ENCODE results near the gene NSG1.

NSG1 gene

DNA sequence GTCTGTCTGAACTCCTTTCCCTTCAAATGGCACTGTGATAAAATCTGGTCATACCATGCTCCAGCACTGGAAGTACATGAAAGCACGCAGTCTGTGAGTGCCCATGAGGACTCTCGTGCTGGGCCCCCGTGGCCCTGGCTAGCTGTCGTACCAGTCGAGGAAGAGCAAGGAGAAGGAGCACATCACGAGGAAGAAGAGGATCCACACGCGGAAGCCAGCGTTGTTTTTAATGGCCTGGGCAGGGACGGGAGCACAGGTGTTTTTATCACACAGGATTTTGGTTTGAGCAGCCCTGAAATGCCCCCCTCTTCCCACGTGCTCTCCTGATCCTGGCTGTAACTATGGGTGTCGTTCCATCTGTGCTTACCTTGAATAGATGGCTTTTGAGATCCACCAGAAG, 33.0 kb downstream of the NSG1 start:
- no peak for TF ChIP-seq SIN3A (IDR thresholded peaks at IDR 0.05; ENCODE audit: borderline replicate concordance, insufficient read depth, low read length)
- TF ChIP-seq FOXP2 (optimal IDR thresholded peaks at IDR 0.05; ENCODE audit: borderline replicate concordance, extremely low read depth, extremely low read length, insufficient read depth): no peak
- TF ChIP-seq POLR2AphosphoS5 (IDR thresholded peaks at IDR 0.05; ENCODE audit: low read depth, low read length): no peak
- TF ChIP-seq, protein P1, sequence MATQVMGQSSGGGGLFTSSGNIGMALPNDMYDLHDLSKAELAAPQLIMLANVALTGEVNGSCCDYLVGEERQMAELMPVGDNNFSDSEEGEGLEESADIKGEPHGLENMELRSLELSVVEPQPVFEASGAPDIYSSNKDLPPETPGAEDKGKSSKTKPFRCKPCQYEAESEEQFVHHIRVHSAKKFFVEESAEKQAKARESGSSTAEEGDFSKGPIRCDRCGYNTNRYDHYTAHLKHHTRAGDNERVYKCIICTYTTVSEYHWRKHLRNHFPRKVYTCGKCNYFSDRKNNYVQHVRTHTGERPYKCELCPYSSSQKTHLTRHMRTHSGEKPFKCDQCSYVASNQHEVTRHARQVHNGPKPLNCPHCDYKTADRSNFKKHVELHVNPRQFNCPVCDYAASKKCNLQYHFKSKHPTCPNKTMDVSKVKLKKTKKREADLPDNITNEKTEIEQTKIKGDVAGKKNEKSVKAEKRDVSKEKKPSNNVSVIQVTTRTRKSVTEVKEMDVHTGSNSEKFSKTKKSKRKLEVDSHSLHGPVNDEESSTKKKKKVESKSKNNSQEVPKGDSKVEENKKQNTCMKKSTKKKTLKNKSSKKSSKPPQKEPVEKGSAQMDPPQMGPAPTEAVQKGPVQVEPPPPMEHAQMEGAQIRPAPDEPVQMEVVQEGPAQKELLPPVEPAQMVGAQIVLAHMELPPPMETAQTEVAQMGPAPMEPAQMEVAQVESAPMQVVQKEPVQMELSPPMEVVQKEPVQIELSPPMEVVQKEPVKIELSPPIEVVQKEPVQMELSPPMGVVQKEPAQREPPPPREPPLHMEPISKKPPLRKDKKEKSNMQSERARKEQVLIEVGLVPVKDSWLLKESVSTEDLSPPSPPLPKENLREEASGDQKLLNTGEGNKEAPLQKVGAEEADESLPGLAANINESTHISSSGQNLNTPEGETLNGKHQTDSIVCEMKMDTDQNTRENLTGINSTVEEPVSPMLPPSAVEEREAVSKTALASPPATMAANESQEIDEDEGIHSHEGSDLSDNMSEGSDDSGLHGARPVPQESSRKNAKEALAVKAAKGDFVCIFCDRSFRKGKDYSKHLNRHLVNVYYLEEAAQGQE (IDR thresholded peaks at IDR 0.05; ENCODE audit: insufficient read depth in 1 of 2, low read depth in 2 of 2, low read length in 2 of 2): no peak
- TF ChIP-seq TAF1 (IDR thresholded peaks at IDR 0.05; ENCODE audit: borderline replicate concordance, insufficient read depth, low read length): no peak

DNA sequence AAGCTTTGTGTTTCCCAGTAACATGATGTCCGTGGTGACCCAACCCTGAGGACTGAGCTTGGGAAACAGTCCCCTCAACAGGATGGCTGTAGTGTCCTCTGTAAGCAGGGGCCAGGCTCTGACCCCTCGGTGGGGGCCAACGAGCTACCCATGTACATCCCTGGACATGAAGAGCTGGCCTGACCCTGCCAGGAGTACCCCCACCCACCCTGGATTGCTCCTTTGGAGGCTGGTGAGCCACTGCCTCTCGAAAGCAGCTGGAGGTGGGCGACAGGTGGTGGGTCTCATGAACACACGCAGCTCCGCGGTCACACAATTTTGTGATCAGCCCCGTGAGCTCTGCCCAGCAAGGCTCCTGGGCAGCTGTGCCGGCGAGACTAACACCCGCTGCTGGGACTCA, 33.5 kb downstream of the NSG1 start:
- TF ChIP-seq, protein P1 (IDR thresholded peaks at IDR 0.05; ENCODE audit: insufficient read depth in 1 of 2, low read depth in 2 of 2, low read length in 2 of 2): no peak
- TF ChIP-seq SIN3A (IDR thresholded peaks at IDR 0.05; ENCODE audit: borderline replicate concordance, insufficient read depth, low read length) (no peak), TAF1 (IDR thresholded peaks at IDR 0.05; ENCODE audit: borderline replicate concordance, insufficient read depth, low read length) (no peak), FOXP2 (optimal IDR thresholded peaks at IDR 0.05; ENCODE audit: borderline replicate concordance, extremely low read depth, extremely low read length, insufficient read depth) (no peak), POLR2AphosphoS5 (IDR thresholded peaks at IDR 0.05; ENCODE audit: low read depth, low read length) (no peak)

DNA sequence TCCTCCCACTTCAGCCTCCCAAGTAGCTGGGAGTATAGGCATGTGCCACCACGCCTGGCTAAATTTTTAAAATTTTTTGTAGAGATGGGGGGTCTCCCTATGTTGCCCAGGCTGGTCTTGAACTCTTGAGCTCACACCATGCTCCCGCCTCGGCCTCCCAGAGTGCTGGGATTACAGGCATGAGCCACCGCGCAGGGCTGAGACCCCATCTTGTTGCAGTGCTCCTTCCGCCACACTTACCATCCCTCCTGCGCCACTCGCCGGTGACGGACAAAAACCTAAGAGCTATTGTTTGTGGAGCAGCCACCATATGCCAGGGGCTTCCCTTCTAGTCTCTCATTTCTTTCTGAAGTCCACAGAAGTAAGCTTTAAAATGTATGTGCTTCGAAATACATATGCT, 34.5 kb downstream of the NSG1 start:
- TF ChIP-seq FOXP2 (optimal IDR thresholded peaks at IDR 0.05; ENCODE audit: borderline replicate concordance, extremely low read depth, extremely low read length, insufficient read depth) (no peak), SIN3A (IDR thresholded peaks at IDR 0.05; ENCODE audit: borderline replicate concordance, insufficient read depth, low read length) (no peak), TAF1 (IDR thresholded peaks at IDR 0.05; ENCODE audit: borderline replicate concordance, insufficient read depth, low read length) (no peak), POLR2AphosphoS5 (IDR thresholded peaks at IDR 0.05; ENCODE audit: low read depth, low read length) (no peak)
- TF ChIP-seq, protein P1 (IDR thresholded peaks at IDR 0.05; ENCODE audit: insufficient read depth in 1 of 2, low read depth in 2 of 2, low read length in 2 of 2): no peak

DNA sequence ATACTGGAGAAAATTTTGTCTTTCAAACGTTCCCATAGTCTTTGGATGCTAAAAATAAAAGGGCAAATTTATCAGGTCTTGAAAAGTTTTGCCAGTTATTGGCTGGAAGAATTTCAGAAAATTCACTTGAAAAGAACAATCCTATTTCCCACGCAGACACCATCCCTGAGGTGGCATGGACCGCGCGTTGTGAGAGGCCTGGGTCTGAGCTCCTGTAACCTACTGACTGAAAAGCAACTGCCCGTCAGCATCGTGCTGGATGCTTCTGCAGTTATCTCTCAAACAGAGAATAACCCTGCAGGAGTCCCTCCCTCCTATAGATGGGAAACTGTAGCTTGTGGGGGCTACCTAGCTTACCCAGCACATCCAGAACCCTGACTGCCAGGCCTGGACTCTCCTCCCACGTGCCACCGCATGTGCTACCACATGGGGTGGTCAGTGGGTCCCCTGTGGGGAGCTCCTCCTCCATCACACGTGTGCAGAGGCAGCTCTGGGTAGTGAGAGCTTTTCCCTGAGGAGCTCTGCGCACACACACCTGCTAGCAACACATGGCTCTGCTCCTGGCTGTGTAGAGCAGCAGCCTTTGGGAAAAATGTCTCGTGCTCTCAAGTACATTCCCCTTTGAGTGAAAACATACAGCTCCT, 36.1 kb downstream of the NSG1 start:
- no peak for TF ChIP-seq TAF1 (IDR thresholded peaks at IDR 0.05; ENCODE audit: borderline replicate concordance, insufficient read depth, low read length)
- no peak for TF ChIP-seq SIN3A (IDR thresholded peaks at IDR 0.05; ENCODE audit: borderline replicate concordance, insufficient read depth, low read length)
- no peak for TF ChIP-seq FOXP2 (optimal IDR thresholded peaks at IDR 0.05; ENCODE audit: borderline replicate concordance, extremely low read depth, extremely low read length, insufficient read depth)
- TF ChIP-seq, protein P1 (IDR thresholded peaks at IDR 0.05; ENCODE audit: insufficient read depth in 1 of 2, low read depth in 2 of 2, low read length in 2 of 2): no peak
- no peak for TF ChIP-seq POLR2AphosphoS5 (IDR thresholded peaks at IDR 0.05; ENCODE audit: low read depth, low read length)
